Activated T-cell treated with anti-CD3 and anti-CD28 coated beads for 24 hours (primary cell): ENCODE measurements around the gene SMIM14.
"Not testable (repeated sequence)": the region's sequence is repeated elsewhere in the genome, so short reads cannot be mapped to it uniquely, and the experiment has no call there.

ENCODE experiments used
- DNase-seq: peaks from one replicate; pipeline ENCODE4 v3.0.0-alpha.2; 2020; ENCODE audit warnings: low read depth

Gene SMIM14

DNA sequence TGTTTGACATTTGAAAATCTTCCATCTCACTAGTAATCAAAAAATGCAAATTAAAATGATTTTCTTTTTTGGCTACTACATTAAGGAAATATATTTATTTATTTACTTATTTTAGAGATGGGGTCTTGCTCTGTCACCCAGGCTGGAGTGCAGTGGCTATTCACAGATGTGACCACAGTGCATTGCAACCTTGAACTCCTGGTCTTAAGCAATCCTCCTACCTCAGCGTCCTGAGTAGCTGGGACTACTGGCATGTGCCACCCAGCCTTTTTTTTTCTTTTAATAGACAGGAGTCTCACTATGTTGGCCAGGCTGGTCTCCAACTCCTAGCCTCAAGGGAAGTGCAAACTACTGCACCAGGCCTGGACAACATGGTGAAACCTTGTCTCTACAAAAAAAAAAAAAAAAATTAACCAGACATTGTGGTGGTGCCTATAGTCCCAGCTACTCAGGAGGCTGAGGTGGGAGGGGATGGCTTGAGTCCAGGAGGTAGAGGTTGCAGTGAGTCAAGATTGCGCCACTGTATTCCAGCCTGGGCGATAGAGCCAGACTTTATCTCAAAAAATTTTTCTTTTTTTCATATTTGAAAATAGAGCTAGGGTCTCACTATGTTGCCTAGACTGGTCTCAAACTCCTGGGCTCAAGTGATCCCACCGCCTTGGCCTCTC is 4.4 kb upstream of the SMIM14 start:
- no peak for DNase-seq

DNA sequence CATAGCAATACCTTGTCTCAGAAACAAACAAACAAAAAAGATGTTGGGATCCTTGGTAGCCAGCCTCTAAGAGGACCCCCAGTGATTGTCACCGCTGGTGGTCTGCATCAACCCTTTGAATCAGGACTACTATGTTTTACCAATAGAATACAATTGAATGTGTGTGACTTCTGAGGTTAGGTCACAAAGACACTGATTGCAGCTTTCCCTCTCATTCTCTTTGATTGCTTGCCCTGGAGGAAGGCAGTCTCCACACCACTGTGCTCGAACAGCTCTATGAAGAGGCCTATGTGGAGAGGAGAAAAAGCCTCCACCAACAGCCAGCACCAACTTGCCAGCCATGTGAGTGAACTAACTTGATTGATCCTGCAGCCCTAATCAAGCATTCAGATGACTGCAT is 2.8 kb upstream of the SMIM14 start:
- DNase-seq, result no peak

DNA sequence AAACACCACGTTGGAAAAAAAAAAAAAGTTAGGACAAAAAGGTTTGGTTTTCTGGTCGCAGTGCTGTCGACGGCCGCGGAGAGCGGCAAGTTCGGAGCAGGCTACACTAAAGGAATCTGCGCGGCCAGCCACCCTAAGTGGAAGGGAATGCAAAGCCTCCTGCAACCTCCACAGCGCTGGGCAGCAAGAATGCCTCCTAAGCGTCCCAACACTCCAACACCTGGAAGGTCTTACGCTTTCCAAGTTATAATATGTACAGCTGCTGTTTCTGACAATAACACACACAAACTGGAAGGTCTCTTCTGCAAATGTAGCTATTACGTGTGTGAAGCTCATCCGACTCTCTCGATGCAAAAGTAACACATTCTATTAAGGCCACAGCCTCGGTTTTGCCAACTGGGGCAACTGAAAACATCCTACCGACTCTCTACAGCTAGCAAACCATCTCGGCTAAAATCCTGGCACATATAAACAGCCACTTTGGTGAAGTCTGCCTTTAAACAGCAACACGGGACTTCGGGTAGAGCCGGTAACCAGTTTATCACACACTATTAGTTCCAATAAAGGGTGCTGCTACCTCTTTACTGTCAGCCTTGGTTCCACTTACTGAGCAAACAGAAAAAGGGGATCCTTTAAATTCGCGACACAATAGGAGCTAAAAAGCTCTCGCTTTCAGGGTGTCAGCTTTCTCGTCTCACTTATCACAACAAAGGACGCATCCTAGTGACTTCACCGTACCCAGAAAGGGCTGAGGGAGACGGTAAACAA is 895 bp downstream of the SMIM14 start:
- peak; percentile 7 for DNase-seq

DNA sequence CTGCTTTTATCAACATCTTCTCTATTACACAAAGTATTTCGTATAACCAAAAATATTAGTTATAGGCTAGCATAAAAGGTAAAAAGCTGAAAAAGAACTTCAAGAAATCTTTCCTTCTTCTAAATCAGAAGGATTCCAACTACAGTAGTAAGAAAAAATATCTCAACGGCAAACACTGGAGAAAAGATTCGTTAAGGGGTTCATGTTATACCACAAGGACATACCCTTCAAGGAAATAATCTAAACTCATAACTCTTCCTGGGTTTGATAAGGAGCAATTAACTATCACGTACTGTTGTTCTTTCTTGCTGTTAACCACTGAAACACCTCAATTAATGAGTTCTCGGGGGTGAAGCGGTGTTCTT is 1.5 kb downstream of the SMIM14 start:
- DNase-seq, result no peak

DNA sequence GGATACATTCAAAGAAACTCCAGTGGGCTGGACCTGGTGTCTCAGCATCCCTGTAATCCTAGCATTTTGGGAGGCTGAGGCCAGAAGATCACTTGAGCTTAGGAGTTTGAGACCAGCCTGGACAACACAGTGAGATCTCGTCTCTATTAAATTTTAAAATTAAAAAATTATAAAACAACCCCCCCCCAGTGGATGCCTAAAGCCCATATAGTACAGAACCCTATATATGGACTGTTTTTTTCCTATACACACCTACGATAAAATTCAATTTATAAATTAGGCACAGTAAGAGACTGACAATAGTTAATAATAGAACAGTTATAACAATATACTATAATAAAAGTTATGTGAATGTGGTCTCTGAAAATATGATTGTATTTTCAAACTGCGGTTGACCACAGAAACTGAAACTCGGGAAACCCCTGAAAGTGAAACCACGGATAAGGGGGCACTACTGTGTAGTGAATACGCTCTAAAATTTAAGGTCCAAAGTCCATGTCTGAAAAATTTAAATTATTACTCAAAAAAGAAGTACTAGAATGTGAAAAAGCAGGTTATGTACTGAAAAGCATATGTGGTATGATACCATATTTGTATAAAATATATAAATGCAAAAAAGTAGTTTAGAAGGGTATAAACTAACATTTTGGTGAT is 2.0 kb downstream of the SMIM14 start:
- DNase-seq, result no peak

DNA sequence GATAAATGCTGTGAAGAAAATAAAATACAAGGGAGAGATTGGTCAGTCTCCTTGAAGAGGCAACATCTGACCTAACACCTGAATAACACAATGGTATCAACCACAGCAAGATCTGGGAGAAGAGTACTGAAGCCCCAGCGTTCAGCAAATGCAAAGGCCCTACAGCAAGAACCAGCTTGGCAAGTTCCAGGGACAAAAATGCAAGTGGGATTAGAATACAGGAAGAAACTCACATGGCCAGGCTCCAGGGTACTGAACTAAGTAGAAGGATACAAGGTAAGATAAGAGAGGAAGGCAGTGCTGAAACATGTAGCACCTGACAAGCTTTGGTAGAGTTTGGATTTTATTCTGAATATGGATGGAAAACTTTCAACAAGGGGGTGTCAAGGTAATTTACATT is 3.6 kb downstream of the SMIM14 start:
- DNase-seq, result no peak

DNA sequence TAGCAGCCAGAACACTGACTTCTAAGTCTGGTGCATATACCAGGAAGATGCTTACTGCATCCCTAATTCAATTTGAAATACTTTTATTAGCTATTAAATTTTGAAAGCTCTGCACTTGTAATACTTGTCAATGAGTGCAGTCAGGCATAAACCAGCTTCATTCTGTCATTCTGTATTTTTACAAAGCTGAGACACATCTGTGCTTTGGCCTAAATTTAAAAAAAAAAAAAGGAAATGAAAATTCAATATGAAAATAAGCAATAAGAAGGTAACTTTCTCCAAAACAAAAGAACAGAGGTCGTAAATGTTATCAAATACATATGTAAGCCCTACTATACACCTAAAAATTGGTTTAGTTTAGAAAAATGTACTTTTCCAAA is 7.0 kb downstream of the SMIM14 start:
- DNase-seq, result no peak

DNA sequence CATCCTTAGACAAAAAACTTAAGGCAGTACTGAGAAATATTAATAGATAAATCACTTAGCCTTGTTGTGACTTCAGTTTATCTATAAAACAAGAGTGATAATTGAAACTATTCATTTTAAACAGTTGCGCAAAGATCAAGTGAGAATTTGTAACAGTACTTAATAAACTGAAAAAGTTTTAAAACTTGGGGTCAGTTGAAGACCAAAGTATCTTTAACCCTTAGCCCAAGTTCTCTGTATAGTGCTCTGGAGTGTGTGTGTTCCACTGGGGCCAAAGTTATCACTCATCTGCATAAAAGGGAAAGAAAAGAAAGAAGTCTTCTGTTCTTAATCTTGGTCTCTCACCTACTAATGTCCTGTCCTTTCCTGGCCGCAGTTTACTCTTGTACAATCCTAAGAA is 11.3 kb downstream of the SMIM14 start:
- DNase-seq, result no peak

DNA sequence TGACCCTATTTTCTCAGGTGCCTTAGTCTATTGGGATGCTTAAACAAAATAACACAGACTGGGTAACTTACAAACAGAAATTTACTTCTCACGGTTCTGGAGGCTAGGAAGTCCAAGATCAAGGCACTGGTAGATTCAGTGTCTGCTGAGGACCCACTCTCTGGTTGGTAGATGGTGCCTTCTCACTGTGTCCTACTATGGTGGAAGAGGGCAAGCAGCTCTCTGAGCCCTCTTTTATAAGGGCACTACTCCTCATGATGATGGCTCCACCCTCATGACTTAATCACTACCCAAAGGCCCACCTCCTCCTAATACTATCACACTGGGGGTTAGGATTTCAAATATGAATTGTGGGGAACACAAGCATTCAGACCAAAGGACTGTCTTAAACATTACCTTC is 11.8 kb downstream of the SMIM14 start:
- no peak for DNase-seq

DNA sequence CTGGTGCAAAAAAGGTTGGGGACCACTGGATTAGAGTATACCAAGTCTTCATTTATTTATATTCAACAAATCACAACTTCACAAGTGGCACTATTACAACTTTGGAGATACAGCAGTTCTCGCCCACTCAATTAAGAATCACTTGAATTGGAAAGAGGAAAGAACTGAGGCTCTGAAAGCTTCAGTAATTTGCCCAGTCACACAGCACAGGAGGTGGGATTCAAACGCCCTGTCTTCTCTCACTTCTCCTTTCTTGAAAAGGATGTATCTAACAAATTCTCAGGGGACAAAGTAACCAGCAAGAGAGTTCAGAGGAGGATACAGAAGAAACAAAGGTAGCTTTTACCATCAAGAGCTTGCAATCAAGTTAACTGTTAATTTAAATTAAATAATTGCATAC is 12.4 kb downstream of the SMIM14 start:
- no peak for DNase-seq

DNA sequence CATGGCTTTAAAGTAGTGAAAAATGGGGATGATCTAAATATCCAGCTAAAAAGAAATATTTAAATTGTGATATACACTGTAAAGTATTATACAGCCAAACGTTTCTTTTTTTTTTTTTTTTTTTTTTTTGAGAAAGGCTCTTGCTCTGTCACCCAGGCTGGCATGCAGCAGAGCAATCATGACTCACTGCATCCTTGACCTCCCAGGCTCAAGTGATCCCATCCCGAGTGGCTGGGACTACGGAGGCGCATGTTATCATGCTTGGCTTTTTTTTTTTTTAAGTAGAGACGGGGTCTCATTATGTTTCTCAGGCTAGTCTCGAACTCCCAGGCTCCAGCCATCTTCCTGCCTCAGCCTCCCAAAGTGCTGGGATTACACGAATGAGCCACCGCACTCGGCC is 17.1 kb downstream of the SMIM14 start:
- DNase-seq, result no peak

DNA sequence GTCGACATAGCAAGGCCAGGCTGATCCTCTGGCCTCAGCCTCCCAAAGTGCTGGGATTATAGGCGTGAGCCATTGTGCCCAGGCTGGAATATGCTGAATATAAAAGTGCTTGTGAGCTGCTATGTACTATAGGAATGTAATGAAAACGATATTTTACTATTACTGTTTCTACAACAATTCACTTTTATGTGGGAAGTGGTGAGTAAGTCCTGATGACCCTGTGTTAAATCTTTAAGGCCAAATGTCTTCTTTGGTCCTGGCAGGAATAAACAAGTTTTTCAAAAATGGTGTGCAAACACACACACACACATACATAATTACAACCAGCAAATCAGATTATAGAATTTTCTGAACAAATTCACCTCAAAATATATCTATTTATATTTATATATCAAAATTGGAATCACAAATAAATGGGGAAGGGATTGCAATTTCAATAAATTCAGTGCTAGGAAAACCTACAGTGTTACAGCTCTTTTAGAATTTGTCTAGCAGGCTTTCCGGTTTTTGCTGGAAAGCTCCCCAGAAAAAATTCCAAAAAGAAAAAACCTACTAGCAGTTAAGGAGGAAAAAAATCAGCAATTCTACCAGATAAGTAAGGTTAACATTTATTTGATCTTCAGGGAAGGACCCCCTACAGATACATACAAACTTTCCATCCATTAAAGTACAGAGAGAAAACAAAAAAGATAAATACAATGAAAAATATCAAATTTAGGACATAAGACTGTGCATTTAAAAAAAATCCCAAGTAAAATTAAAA is 17.9 kb downstream of the SMIM14 start:
- DNase-seq, result no peak

DNA sequence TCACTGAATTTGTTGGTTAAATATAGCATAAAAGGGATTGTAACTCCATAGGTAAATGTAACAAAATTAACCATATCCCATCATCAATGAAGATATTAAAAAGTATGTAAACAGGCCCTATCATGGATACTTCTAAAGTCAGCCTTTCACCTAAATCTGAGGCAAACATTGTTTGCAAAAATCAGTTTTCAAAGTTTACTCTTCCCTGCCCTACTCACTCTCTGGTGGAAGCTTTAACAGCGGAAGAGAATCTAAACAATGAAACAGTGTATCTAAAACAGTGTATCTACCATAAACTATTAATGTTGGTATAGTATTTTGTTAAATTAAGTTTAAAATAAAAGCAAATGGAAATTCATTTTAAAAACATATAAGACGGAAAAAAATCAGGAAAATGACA is 21.1 kb downstream of the SMIM14 start:
- no peak for DNase-seq

DNA sequence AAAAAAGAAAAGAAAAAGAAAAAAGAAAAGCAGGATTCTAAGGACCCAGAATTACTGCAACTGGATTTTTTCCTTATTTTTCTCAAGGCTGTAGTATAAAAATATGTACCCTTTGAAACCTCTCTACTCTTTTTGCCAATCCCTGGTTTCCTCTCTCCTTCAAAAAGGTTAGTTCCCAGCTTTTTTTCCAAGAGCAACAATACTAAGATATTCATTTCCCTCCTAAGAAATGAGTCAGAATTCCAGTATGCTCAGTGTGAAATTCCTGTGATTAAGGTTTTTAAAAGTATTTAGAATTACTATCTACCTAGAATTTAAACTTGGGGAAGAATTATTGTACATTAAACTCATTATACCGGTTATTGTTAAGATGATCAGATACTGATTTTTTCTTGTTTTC is 22.0 kb downstream of the SMIM14 start:
- no peak for DNase-seq

DNA sequence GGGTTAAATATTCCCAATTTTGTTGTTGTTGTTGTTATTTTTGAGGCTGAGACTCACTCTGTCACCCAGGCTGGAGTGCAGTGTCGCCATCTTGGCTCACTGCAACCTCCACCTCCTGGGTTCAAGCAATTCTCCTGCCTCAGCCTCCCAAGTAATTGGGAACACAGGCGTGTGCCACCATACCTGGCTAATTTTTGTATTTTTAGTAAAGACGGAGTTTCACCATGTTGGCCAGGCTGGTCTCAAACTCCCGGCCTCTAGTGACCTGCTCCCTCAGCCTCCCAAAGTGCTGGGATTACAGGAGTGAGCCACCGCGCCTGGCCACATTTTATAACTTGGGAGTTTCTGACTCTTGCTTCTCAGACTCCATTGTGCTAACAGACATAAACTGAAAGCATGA is 22.6 kb downstream of the SMIM14 start:
- DNase-seq, result not testable (repeated sequence)

DNA sequence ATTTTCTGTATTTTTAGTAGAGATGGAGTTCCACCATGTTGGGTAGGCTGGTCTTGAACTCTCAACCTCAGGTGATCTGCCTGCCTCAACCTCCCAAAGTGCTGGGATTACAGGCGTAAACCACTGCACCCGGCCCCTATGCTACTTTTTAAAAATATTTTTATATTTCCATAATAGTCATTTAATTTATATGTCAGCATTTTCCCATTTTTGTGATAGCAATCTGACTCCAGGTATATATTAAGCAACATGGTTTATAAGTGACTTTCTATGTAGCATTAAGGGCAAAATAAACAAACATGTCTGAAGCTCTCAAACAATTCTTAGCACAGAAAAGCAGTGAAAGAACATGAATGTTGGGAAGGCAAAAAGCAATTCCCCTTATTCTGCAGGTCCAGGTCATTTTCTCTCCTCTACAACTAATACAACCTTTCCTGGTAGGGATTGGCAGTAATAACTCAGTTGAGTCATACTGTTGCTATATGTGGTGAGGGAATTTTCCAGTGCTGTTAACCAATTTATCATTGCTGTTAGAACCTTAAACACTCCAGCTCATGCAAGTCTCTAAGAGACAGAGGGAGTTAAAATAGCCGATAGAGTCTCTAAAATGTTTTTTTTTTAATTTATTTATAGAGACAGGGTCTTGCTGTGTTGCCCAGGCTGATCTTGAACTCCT is 24.0 kb downstream of the SMIM14 start:
- no peak for DNase-seq

DNA sequence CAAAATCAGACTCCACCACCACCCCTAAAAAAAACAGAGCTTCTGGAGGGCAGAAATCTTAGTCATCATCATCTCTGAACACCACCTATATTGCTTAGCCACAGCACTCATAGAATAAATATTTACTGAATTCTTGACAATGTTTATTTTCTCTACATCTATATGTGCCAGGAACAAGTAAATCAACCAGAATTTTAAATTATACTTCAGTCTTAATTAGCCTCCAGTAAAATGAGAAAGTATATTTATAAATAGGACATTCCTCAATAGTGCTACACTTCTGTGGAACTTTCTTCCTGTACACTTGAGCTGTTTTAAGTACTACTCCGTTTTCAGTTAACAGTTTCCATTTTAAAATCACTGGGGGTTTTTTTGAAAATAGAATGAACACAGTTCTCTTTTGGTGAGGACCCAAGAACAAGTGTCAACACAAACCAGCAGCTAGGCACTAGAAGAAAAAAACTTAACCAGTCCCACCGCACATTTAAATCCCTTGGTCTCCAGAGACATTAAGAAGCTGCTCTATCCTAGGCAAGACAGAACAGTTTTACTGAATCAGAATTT is 25.5 kb downstream of the SMIM14 start:
- DNase-seq, result no peak

DNA sequence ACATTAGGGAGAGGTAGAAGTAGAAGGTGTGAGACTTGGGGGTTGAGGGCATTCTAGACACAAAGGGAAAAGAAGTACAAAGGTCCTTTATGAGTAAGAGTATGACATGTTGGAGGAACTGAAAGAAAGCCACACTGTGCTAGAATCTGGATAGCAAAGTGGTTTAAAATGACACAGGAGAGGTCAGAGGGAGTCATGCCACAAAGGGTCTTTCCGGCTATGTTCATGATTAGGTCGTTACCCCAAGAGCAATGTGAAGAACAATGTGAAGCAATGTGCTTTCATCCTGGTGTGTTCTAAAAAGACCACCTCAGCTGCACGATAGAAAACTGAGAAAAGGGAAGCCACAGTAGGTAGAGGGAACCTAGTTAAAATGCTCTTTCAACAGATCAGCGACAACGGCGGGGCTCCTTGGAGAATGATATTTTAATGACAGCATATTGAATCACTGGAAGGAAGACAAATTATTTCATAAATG is 29.2 kb downstream of the SMIM14 start:
- no peak for DNase-seq

DNA sequence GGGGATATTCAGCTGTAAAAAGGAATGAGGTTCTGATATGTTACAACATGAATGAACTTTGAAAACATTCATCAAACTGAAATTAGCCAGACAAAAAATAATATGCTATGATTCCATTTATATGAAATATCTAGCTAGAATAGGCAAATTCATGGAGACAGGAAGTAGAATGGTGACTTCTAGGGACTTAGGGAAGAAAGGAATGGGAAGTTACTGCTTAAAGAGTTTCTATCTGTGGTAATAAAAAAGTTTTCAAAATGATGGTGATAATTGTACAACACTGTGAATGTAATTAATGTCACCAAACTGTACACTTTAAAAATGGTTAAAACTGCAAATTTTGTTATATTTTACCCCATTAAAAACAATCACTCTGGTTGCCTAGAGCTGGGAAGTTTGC is 30.2 kb downstream of the SMIM14 start:
- no peak for DNase-seq

DNA sequence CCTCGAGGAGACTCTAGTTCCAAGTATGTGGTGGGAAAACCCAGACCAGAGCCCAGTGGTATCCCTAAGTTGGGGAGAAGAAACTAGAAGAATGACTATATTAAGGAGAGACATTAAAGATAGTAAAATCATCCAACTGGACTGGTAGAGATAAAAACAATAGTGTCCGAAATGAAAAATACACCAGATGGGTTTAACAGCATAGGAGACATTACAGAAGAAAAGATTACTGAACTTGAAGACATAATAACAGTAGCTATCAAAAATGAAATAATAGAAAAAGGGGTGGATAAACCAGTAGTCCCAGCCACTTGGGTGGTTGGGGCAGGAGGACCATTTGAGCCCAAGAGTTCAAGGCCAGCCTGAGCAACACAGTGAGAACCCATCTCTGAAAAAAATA is 31.9 kb downstream of the SMIM14 start:
- DNase-seq, result no peak

DNA sequence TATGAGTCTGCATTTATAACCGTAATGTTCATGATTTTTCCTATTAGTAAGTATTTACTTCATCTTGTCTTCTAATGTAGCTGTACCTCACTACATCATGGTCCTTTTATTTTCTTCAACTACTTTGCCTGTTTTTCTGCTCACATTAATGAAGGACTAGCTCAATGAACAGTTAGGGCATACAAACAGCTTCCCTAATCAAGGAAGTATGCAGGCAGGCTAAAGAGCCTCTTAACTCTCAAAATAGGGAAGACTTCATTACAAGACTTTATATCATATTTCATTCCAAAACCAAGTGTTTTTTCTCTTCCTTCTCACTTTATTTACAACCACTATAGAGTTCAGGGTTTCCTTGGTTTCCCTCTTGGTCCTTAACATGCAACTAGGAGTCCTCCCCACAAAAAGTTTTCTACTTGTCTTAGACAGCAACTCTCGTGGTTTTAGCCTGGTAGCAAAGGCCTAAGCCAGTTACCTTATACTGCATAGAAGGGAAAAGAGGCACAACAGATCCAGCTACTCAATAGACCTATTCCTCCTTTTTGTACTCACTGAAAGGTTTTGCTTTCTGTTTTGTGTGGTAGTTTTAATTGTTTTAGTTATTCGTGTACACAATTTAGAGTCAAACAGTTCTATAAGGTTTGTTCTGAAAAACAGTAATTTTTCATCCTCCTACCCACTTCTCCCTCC is 40.8 kb downstream of the SMIM14 start:
- no peak for DNase-seq
